Measurements from ENCODE around the gene GPSM3. TPM values are rescaled to one million over a fixed set of nuclear protein-coding genes. Genes with fewer than 3 reads are reported as not detected.
"Not testable (repeated sequence)": the region's sequence is repeated elsewhere in the genome, so short reads cannot be mapped to it uniquely, and the experiment has no call there.

The GPSM3 gene
- total RNA-seq, 1 experiment from 2014 or later, result 10.0 TPM

GRCh38 chr6:32212076-32212760, 19.8 kb upstream of the GPSM3 start:
- 0 out of 2 replicates have a peak overlapping the region, but pooled peaks have one; percentile 10 for H3K27ac Mint-ChIP-seq
- ATAC-seq, result no peak; the same call in 1 of the 2 replicates
- no peaks in the 10 kb centered on the region for H3K4me1 Mint-ChIP-seq
- no peaks in the 10 kb centered on the region for H3K9me3 Mint-ChIP-seq
- no peak overlapping the region for H3K4me3 Mint-ChIP-seq
- no peak for DNase-seq (ENCODE audit: low spot score)
- TF ChIP-seq OVOL2 (CRISPR knock-in tag; IDR thresholded peaks at IDR 0.05; ENCODE audit: borderline replicate concordance) (no peak), EMX1 (CRISPR knock-in tag; IDR thresholded peaks at IDR 0.05) (no peak), GTF2I (CRISPR knock-in tag; conservative IDR thresholded peaks at IDR 0.05) (no peak), ETV6 (CRISPR knock-in tag; IDR thresholded peaks at IDR 0.05) (no peak), HMGA2 (CRISPR knock-in tag; IDR thresholded peaks at IDR 0.05) (no peak), NR2C2 (CRISPR knock-in tag; IDR thresholded peaks at IDR 0.05) (no peak), HMGXB4 (CRISPR knock-in tag; IDR thresholded peaks at IDR 0.05) (no peak), PRRX2 (CRISPR knock-in tag; IDR thresholded peaks at IDR 0.05) (no peak), ATF6 (CRISPR knock-in tag; IDR thresholded peaks at IDR 0.05) (no peak), RORB (CRISPR knock-in tag; IDR thresholded peaks at IDR 0.05) (no peak), IRF1 (CRISPR knock-in tag; IDR thresholded peaks at IDR 0.05) (no peak), ZNF671 (CRISPR knock-in tag; IDR thresholded peaks at IDR 0.05) (no peak), CREB1 (CRISPR knock-in tag; IDR thresholded peaks at IDR 0.05) (no peak), TP53 (CRISPR knock-in tag; IDR thresholded peaks at IDR 0.05) (no peak)
- ChIA-PET CTCF (interaction anchor here (1.6 kb wide), 1 partner anchor 16 kb away, joined by 5 read pairs; no protein-coding TSS in a partner anchor), POLR2A (no interaction called here)
- peaks cover 4% of the 10 kb centered on the region; the same call in 1 of the 2 replicates for H3K27me3 Mint-ChIP-seq (ENCODE audit: low read depth)
- H3K36me3 Mint-ChIP-seq, result no peaks in the 10 kb centered on the region

- H3K27me3 Mint-ChIP-seq (ENCODE audit: low read depth); H3K9me3 Mint-ChIP-seq; H3K4me3 Mint-ChIP-seq; CTCF ChIA-PET; H3K4me1 Mint-ChIP-seq; POLR2A ChIA-PET; H3K27ac Mint-ChIP-seq; DNase-seq (ENCODE audit: low spot score); H3K36me3 Mint-ChIP-seq; ATAC-seq: not testable (repeated sequence)
Observed at GRCh38 chr6:32211432-32211831, 19.0 kb upstream of the GPSM3 start.

- DNase-seq (ENCODE audit: low spot score), result no peak
- ATAC-seq, result no peak
- Mint-ChIP-seq H3K4me1 (no peaks in the 10 kb centered on the region), H3K27me3 (ENCODE audit: low read depth) (peaks cover 4% of the 10 kb centered on the region; the same call in 1 of the 2 replicates), H3K4me3 (no peak overlapping the region), H3K27ac (no peak overlapping the region), H3K9me3 (peaks cover 7% of the 10 kb centered on the region; the same call in 1 of the 2 replicates), H3K36me3 (no peaks in the 10 kb centered on the region)
- ChIA-PET POLR2A (no interaction called here), CTCF (no interaction called here)
- peak; percentile 67; the same call in 1 of the 2 replicates for TF ChIP-seq GABPB1 (CRISPR knock-in tag; IDR thresholded peaks at IDR 0.05)
- TF ChIP-seq ZNF671 (CRISPR knock-in tag; IDR thresholded peaks at IDR 0.05), result no peak
Observed at GRCh38 chr6:32210191-32210601, 17.8 kb upstream of the GPSM3 start.

- peaks cover 4% of the 10 kb centered on the region for H3K27me3 Mint-ChIP-seq (ENCODE audit: low read depth)
- no peak overlapping the region for H3K4me3 Mint-ChIP-seq
- H3K9me3 Mint-ChIP-seq, result peaks cover 7% of the 10 kb centered on the region; the same call in 1 of the 2 replicates
- H3K27ac Mint-ChIP-seq, result no peak overlapping the region
- ChIA-PET CTCF (no interaction called here), POLR2A (no interaction called here)
- ATAC-seq (no peak), DNase-seq (ENCODE audit: low spot score) (no peak)
- H3K36me3 Mint-ChIP-seq, result no peaks in the 10 kb centered on the region
- no peaks in the 10 kb centered on the region for H3K4me1 Mint-ChIP-seq
- no peak for TF ChIP-seq ERG (CRISPR knock-in tag; IDR thresholded peaks at IDR 0.05)
- TF ChIP-seq GABPB1 (CRISPR knock-in tag; IDR thresholded peaks at IDR 0.05), result peak; percentile 95
Observed at GRCh38 chr6:32208996-32209395, 16.6 kb upstream of the GPSM3 start.
